GM19467 (cell line): ENCODE data around the gene TNS4.

Source experiments
- ATAC-seq: cut with Tn5 transposase; IDR thresholded peaks from one replicate; pipeline ENCODE4 v1.9.1; 2021; ENCODE audit warnings: mild to moderate bottlenecking, moderate library complexity; ENCODE audit not compliant: unreplicated experiment

Gene TNS4

DNA sequence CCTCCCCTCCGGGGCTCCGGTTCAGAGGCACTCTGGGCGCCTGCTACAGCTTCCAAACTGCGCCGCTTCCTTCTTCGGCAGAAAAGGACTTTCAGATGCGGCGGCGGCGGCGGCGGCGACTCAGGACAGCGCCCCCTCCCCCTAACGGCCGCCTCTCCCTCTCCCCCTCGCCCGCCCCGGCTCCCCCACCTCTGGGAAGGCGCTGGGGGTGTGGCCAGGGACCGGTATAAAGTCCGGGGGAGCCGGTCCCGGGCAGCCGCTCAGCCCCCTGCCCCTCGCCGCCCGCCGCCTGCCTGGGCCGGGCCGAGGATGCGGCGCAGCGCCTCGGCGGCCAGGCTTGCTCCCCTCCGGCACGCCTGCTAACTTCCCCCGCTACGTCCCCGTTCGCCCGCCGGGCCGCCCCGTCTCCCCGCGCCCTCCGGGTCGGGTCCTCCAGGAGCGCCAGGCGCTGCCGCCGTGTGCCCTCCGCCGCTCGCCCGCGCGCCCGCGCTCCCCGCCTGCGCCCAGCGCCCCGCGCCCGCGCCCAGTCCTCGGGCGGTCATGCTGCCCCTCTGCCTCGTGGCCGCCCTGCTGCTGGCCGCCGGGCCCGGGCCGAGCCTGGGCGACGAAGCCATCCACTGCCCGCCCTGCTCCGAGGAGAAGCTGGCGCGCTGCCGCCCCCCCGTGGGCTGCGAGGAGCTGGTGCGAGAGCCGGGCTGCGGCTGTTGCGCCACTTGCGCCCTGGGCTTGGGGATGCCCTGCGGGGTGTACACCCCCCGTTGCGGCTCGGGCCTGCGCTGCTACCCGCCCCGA is 58.0 kb downstream of the TNS4 start, which contains the start of gene IGFBP4:
Gene IGFBP4 (plus strand): TSS at position 255 of the 792 bp plus-strand sequence. CDS start 286 bp downstream, at position 541.
- no peak for ATAC-seq

- no peak for ATAC-seq
Measured at GRCh38 chr17:40442392-40443195, 58.8 kb downstream of the TNS4 start.

DNA sequence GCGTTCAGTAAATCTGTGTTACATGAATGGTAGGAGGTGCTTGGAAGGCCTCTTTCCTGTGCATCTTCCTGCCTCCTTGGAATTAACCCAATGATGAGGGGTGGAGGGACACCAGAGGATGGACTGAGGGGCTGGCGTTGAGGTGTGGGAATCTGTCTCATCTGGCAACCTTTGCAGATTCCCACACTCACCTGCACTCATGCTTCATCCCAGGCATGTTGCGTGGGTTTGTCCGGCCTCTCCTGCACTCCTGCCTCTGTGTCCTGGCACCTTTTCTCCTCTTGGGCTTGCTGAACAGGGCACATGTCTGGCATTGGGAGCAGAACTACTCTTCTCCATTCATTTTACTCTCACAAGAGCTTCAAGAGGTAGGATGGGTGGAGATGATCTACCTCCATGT is 61.3 kb downstream of the TNS4 start:
- no peak for ATAC-seq

DNA sequence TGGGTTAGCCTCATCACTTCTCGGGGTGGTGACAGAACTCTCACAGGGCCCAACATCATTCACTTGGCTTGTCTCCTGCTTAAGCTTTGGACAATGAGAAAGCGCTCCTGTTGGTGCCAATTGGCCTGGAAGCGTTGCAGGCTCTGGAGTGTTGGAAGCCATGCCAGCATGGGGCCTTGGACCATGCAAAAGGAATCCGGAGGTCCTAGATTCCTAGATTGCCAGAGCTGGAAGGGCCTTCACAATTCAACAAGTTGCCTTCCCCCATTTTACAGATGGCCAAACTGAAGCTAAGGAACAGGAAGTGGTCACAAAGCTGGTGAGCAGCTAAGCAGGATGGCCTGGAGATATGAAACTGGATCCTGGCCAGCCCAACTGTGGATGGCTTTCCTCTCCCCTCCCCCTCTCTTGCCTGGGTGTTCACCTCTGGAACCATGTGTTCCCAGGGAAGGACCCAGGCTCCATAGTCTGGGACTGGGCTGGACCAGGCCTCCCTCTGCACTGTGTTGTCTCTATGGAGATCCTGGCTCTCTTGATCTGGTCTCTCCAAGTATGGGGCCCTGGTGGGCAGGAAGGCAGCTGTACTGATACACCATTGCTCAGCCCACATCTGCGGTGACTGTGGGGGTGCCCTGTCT is 64.2 kb downstream of the TNS4 start:
- no peak for ATAC-seq

GRCh38 chr17:40436636-40437035 is 64.8 kb downstream of the TNS4 start:
- ATAC-seq: no peak

DNA sequence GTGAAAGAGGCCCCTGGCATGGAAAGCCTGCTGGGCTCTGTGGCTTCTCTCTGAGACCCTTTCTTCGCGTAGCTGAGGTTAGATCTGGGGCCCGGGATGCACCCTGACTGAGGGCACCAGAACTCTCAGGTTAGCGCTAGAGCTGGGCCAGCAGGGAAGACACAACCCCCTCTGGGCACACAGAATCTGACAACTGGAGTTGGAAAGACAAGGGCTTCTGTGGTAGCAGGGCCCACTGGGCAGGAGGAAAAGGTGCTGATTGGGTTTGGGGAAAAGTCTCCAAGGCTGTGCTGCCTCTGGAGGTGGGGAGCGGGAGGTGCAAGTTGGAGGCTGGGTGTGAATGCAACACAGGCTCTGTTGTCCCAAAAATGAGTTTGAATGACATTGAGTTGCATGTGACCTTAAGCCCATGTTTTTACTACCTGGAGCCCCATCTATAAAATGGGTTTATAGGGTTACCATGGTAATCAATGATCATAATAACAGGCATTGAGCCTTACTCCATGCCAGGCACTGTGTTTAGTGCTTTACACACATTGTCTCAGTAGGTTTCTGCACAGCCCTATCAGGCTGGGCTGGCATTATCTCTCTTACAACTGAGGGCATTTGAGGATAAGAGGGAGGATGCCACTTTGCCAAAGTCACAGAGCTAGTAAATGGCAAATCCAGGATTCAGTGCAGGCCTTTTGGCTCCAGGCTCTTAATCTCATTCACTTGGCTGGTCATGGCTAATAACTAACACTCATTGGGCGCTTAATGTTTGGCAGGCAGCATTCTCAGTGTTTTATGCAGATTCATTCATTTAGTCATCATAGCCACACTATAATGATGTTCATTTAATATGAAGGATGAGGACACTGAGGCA is 67.6 kb downstream of the TNS4 start:
- no peak for ATAC-seq

DNA sequence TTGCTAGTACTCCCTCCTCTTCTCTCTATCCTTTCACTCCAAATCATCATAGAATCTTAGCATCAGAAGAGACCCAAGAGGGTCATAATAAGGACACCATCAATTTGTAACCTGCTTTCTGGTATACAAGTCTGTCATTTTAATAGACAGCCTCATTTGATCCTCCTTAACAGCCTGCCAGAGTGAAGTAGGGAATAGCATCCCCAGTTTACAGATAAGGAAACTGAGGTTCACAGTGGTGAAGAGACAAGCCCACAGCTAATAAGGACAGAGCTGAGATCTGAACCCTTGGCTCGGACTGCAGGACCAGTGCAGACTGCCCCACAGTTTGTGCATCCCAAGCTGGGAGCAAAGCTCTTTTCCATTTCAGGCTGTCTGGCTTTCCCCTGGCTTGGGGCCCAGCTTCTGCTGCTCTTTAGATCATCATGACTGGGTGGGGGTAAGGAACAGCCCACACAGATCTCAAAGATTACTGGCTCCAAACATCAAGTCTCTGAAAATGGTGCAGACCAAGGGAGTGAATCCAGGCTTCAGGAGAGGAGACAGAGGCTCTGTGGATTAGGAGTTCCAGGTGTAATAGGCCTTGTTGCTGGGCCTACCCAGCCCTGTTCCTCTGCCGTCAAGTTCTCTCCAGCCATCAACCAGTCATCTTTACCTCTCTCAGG is 68.4 kb downstream of the TNS4 start:
- ATAC-seq: no peak

- no peak for ATAC-seq
Measured at GRCh38 chr17:40431231-40431602, 70.2 kb downstream of the TNS4 start.

- no peak for ATAC-seq
Measured at GRCh38 chr17:40430272-40431230, 70.9 kb downstream of the TNS4 start.

DNA sequence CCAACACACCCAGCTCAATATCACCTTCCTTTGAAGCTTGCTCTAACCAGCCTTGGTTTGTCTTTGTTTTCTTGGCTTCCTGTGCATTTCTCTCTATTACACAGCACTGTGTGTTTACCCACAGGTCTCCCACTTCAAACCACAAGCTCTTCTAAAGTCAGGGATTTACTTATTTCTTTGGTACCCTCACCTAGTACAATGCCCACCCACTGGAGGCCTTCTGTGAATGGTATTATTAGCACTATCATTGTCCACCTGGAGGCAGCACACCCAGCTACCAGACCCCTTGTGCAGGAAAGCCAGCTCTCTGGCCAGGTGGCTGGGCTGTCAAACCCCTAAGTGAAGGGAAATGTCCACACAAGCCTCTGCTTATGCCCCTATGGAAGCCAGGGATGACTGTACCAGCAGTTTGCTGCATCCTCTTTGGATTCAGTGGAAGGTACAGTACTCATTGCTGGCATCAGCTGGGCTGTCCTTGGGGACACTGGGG is 74.4 kb downstream of the TNS4 start:
- no peak for ATAC-seq
